ENCODE measurements around the gene FRMD4A.
"Not testable (repeated sequence)": the region's sequence is repeated elsewhere in the genome, so short reads cannot be mapped to it uniquely, and the experiment has no call there.

FRMD4A gene

GRCh38 chr10:14047431-14047830 is 283.3 kb downstream of the FRMD4A start:
- DNase-seq (ENCODE audit: extremely low read depth, low read depth) = no peak
- TF ChIP-seq CTCF (IDR thresholded peaks at IDR 0.05; ENCODE audit: low read depth, low read length, missing control alignments) = no peak
- H3K4me3 ChIP-seq (replicated peaks; ENCODE audit: low read depth, low read length) = no peak overlapping the region

- H3K4me3 ChIP-seq (replicated peaks; ENCODE audit: low read depth, low read length); DNase-seq (ENCODE audit: extremely low read depth, low read depth): not testable (repeated sequence)
These were observed 288.7 kb downstream of the FRMD4A start for GRCh38 chr10:14042051-14042450.

- DNase-seq (ENCODE audit: extremely low read depth, low read depth) = no peak
- no peak for TF ChIP-seq CTCF (IDR thresholded peaks at IDR 0.05; ENCODE audit: low read depth, low read length, missing control alignments)
- no peak overlapping the region for H3K4me3 ChIP-seq (replicated peaks; ENCODE audit: low read depth, low read length)
These were observed 289.7 kb downstream of the FRMD4A start for GRCh38 chr10:14040787-14041631.

- no peak for DNase-seq (ENCODE audit: extremely low read depth, low read depth)
- H3K4me3 ChIP-seq (replicated peaks; ENCODE audit: low read depth, low read length) = no peak overlapping the region
- no peak for TF ChIP-seq CTCF (IDR thresholded peaks at IDR 0.05; ENCODE audit: low read depth, low read length, missing control alignments)
These were observed 290.6 kb downstream of the FRMD4A start for GRCh38 chr10:14039968-14040668.

GRCh38 chr10:14036233-14036632 is 294.5 kb downstream of the FRMD4A start:
- DNase-seq (ENCODE audit: extremely low read depth, low read depth) = no peak
- no peak for TF ChIP-seq CTCF (IDR thresholded peaks at IDR 0.05; ENCODE audit: low read depth, low read length, missing control alignments)
- no peak overlapping the region for H3K4me3 ChIP-seq (replicated peaks; ENCODE audit: low read depth, low read length)

GRCh38 chr10:14035506-14035905 is 295.2 kb downstream of the FRMD4A start:
- no peak overlapping the region for H3K4me3 ChIP-seq (replicated peaks; ENCODE audit: low read depth, low read length)
- TF ChIP-seq CTCF (IDR thresholded peaks at IDR 0.05; ENCODE audit: low read depth, low read length, missing control alignments) = no peak
- DNase-seq (ENCODE audit: extremely low read depth, low read depth) = no peak

- TF ChIP-seq CTCF (IDR thresholded peaks at IDR 0.05; ENCODE audit: low read depth, low read length, missing control alignments) = peak; percentile 80
- H3K4me3 ChIP-seq (replicated peaks; ENCODE audit: low read depth, low read length) = no peak overlapping the region
- no peak for DNase-seq (ENCODE audit: extremely low read depth, low read depth)
These were observed 298.2 kb downstream of the FRMD4A start for GRCh38 chr10:14032406-14032998.
